Measurements from ENCODE around the gene ATP6V0A1. TPM values are rescaled to one million over a fixed set of nuclear protein-coding genes. Genes with fewer than 3 reads are reported as not detected.

Gene ATP6V0A1
- total and polyA plus RNA-seq, 2 of the 4 experiments (the other 2 are of a cell fraction) = 18.8 to 34.0 TPM

DNA sequence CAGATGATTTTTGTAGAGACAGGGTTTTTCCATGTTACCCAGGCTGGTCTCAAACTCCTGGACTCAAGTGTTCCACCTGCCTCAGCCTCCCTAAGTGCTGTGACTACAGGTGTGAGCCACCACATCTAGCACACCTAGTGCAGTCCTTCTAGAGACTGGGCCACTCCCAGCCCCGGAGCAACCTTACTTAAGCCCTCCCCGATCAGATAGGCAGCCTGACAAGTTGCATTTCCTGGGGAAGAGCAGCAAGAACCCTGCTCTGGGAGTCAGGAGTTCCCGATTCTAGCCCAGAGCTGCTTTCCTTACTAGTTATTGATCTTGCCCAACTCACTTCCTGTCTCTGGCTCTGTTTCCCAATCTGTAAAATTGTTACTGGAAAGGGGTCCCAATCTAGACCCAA, 70.4 kb downstream of the ATP6V0A1 start:
- intact Hi-C loops (cut with micrococcal nuclease) (loop anchor here (5.0 to 10.0 kb wide), 3 partner anchors 307 to 567 kb away; no protein-coding TSS in a partner anchor), in situ Hi-C loops (cut with MboI; ENCODE audit: low sequenced_read_pairs) (loop anchor here (5.0 to 10.0 kb wide), 2 partner anchors 102 to 304 kb away; no protein-coding TSS in a partner anchor), dilution Hi-C loops (cut with HindIII; ENCODE audit: low sequenced_read_pairs, unreplicated experiment) (no loop called here)
- DNase-seq (no peak), ATAC-seq (ENCODE audit: low read depth) (no peak)
- H4K8ac ChIP-seq (ENCODE audit: low read depth in 2 of 2, low read length in 2 of 2) = no peak overlapping the region
- 0 out of 2 replicates have a peak overlapping the region, but pooled peaks have one; percentile 29 for H3K4ac ChIP-seq (ENCODE audit: low read depth, low read length)
- no peak overlapping the region for H3K18ac ChIP-seq (ENCODE audit: low read depth, low read length)
- POLR2A ChIA-PET (ENCODE audit: unreplicated experiment) = no interaction called here
- H4K91ac ChIP-seq (ENCODE audit: insufficient read depth, low read depth, low read length) = no peak overlapping the region
- H3K27ac ChIP-seq (ENCODE audit: insufficient read depth, low read length) = no peak overlapping the region
- no TSS peak for BruUV-seq (replicated peaks)
- no peak overlapping the region for H3K4me3 ChIP-seq (ENCODE audit: insufficient read depth, low read depth, low read length)
- no peaks in the 10 kb centered on the region for H3K9me3 ChIP-seq (ENCODE audit: control insufficient read depth, insufficient read depth, low read length)
- CTCF ChIA-PET = no interaction called here
- peaks cover 0 to 9% of the 10 kb centered on the region in 2 experiments; a peak in 2 of 4 replicates for H3K79me1 ChIP-seq (ENCODE audit: low read depth in 1 of 2, low read length in 2 of 2)
- H3K27me3 ChIP-seq (ENCODE audit: control insufficient read depth, insufficient read depth, low read length) = no peaks in the 10 kb centered on the region
- no peak overlapping the region for H4K5ac ChIP-seq (ENCODE audit: low read depth, low read length)
- H3K9ac ChIP-seq (ENCODE audit: low read depth, low read length) = no peak overlapping the region
- no peak overlapping the region for H3K14ac ChIP-seq (replicated peaks; ENCODE audit: low read depth, low read length)
- H3K23ac ChIP-seq (ENCODE audit: low read depth, low read length) = no peak overlapping the region
- no peak overlapping the region for H2AFZ ChIP-seq (replicated peaks; ENCODE audit: low read length, poor library complexity)
- H3K4me2 ChIP-seq (ENCODE audit: low read depth, low read length) = no peak overlapping the region
- peak overlapping the region; percentile 49 for H2AK5ac ChIP-seq (ENCODE audit: low read depth, low read length)
- no peaks in the 10 kb centered on the region for H3K36me3 ChIP-seq (ENCODE audit: control insufficient read depth, insufficient read depth, low read length)
- H4K20me1 ChIP-seq (ENCODE audit: insufficient read depth, low read length) = no peaks in the 10 kb centered on the region
- H2BK20ac ChIP-seq (ENCODE audit: low read depth, low read length) = no peak overlapping the region
- H2BK15ac ChIP-seq (ENCODE audit: low read depth, low read length) = no peak overlapping the region; the same call in 2 of the 3 replicates
- H2AK9ac ChIP-seq (replicated peaks; ENCODE audit: low read depth, low read length, poor library complexity) = no peak overlapping the region
- H2BK120ac ChIP-seq (ENCODE audit: low read depth, low read length) = no peak overlapping the region; the same call in 1 of the 2 replicates
- TF ChIP-seq, protein P1, sequence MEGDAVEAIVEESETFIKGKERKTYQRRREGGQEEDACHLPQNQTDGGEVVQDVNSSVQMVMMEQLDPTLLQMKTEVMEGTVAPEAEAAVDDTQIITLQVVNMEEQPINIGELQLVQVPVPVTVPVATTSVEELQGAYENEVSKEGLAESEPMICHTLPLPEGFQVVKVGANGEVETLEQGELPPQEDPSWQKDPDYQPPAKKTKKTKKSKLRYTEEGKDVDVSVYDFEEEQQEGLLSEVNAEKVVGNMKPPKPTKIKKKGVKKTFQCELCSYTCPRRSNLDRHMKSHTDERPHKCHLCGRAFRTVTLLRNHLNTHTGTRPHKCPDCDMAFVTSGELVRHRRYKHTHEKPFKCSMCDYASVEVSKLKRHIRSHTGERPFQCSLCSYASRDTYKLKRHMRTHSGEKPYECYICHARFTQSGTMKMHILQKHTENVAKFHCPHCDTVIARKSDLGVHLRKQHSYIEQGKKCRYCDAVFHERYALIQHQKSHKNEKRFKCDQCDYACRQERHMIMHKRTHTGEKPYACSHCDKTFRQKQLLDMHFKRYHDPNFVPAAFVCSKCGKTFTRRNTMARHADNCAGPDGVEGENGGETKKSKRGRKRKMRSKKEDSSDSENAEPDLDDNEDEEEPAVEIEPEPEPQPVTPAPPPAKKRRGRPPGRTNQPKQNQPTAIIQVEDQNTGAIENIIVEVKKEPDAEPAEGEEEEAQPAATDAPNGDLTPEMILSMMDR (conservative IDR thresholded peaks at IDR 0.05; ENCODE audit: low read depth, low read length) = no peak
- TF ChIP-seq RCOR1 (IDR thresholded peaks at IDR 0.05; ENCODE audit: insufficient replicate concordance, low read length) (no peak), SMC3 (IDR thresholded peaks at IDR 0.05; ENCODE audit: low read depth, low read length) (no peak), BHLHE40 (IDR thresholded peaks at IDR 0.05; ENCODE audit: low read depth, low read length) (no peak), NFE2L2 (IDR thresholded peaks at IDR 0.05; ENCODE audit: low read depth, low read length) (no peak)
- TF ChIP-seq, protein P2, sequence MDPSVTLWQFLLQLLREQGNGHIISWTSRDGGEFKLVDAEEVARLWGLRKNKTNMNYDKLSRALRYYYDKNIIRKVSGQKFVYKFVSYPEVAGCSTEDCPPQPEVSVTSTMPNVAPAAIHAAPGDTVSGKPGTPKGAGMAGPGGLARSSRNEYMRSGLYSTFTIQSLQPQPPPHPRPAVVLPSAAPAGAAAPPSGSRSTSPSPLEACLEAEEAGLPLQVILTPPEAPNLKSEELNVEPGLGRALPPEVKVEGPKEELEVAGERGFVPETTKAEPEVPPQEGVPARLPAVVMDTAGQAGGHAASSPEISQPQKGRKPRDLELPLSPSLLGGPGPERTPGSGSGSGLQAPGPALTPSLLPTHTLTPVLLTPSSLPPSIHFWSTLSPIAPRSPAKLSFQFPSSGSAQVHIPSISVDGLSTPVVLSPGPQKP (IDR thresholded peaks at IDR 0.05; ENCODE audit: borderline replicate concordance, low read depth, low read length) = no peak
- peaks cover 21% of the 10 kb centered on the region for H3K4me1 ChIP-seq (ENCODE audit: control insufficient read depth, insufficient read depth, low read length)
- 75% methylated on average over 2 of the region's 3 CpGs; no CpG with 5 or more reads in 1 of the 2 experiments for WGBS, 2 experiments (ENCODE audit: extremely low coverage in 2 of 2, insufficient read length in 1 of 2)
- peaks cover 14% of the 10 kb centered on the region; the same call in 1 of the 2 replicates for H3K9me1 ChIP-seq (ENCODE audit: insufficient read depth, low read length)
- H3K56ac ChIP-seq (ENCODE audit: extremely low read depth, insufficient read depth, low read length) = no peak overlapping the region
- H2BK5ac ChIP-seq (ENCODE audit: low read depth, low read length, poor library complexity, severe bottlenecking) = no peak overlapping the region

All from IMR-90 (cell line).